Activated T-cell treated with anti-CD3 and anti-CD28 coated beads, Interleukin-2, amount 50 U/mL, for 72 hours (primary cell): Measurements from ENCODE around the gene TSPOAP1. TPM values are rescaled to one million over a fixed set of nuclear protein-coding genes. Genes with fewer than 3 reads are reported as not detected.
A peak's percentile ranks its signal among the peaks of the same experiment; 100 is the strongest.

Experiments used
- ATAC-seq, 2 donors: fragments of 150-1000 bp; cut with Tn5 transposase; replicated peaks in 1 of 2; 2 replicates each; pipeline ENCODE4 v1.10.0; 2021; ENCODE audit warnings: moderate library complexity in 2 of 2, mild to moderate bottlenecking in 1 of 2
- DNase-seq, 2 donors: peaks; one replicate each; pipeline ENCODE4 v3.0.0; 2021 to 2022; ENCODE audit warnings: mixed read lengths in 1 of 2
- H3K27ac Mint-ChIP-seq: one replicate; pipeline ENCODE4 v1.8.0; 2022; ENCODE audit warnings: mild to moderate bottlenecking, moderate library complexity, mixed read lengths
- H3K27me3 Mint-ChIP-seq: one replicate; pipeline ENCODE4 v1.8.0; 2022; ENCODE audit warnings: low read depth, mixed read lengths
- H3K36me3 Mint-ChIP-seq, 2 donors: one replicate each; pipeline ENCODE4 v1.8.0; 2022; ENCODE audit warnings: mixed read lengths in 2 of 2, mild to moderate bottlenecking in 1 of 2; ENCODE audit not compliant: insufficient read depth in 2 of 2
- H3K4me1 Mint-ChIP-seq: one replicate; pipeline ENCODE4 v1.8.0; 2022; ENCODE audit warnings: low read depth, mixed read lengths
- H3K4me3 Mint-ChIP-seq, 2 donors: one replicate each; pipeline ENCODE4 v1.8.0; 2022; ENCODE audit warnings: mild to moderate bottlenecking in 2 of 2, mixed read lengths in 2 of 2, moderate library complexity in 2 of 2
- H3K9me3 Mint-ChIP-seq, 2 donors: one replicate each; pipeline ENCODE4 v1.8.0; 2022; ENCODE audit warnings: mixed read lengths in 2 of 2
- total RNA-seq, 2 donors: library from RNA; stranded (reverse); gene quantifications; one replicate each; pipeline ENCODE4 v1.2.3, GENCODE V29; 2022

Gene TSPOAP1
- total RNA-seq, 2 donors from 2014 or later: 42.3 to 55.3 TPM

DNA sequence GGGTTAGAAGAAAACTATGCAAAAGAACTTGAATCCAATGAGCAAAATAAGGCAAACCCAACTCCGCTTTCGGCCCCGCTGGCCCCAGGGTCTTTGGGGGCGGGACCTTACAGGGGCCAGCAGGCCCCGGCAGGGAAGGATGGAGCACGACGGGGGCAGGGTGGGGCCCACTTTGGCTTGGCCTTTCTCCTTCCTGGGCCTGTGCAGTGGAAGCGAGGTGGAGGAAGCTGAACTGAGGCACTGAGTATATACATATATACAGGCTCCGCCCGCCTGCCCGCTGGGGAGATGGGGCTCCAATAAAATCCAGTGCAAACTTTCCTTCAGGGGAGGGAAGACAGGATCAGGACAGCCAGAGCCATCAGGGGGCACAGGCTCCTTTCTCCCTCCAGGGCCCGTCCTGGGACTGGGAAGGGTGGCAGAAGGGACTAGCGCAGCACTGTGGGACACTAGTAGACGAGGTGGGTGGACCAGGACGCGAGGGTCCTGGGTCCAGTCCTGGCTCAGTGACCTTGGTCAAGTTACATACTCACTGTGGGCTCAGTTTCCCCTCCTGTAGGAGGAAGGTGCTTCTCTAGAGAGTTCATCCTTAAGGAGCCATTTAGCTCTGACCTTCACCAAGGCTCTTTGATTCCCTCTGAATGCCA lies 27.0 kb downstream of the TSPOAP1 start:
- ATAC-seq (no peak), DNase-seq (no peak)
- Mint-ChIP-seq H3K27ac (no peak overlapping the region), H3K9me3 (no peaks in the 10 kb centered on the region), H3K4me1 (no peaks in the 10 kb centered on the region), H3K4me3 (no peak overlapping the region), H3K36me3 (no peaks in the 10 kb centered on the region), H3K27me3 (no peaks in the 10 kb centered on the region)

DNA sequence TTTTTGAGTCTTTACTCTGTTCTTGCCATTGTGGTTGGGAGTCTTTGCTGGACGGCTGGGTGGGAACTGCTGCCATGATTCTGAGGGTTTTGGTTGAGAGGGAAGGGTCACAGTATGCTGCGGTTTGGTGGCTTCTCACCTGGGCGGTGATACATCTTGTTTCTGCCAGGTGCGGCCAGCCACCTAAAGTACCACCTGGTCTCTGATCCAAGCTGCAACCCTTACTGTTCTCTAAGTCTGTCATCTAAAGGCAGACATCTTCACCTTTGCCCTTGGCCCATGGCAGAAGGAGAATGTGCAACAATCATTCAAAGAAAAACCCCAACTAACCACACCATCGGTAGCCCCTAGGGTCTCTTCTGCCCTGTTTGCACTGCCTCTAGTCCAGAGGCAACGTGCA lies 28.3 kb downstream of the TSPOAP1 start:
- Mint-ChIP-seq H3K4me3 (no peak overlapping the region), H3K27me3 (no peaks in the 10 kb centered on the region), H3K4me1 (no peaks in the 10 kb centered on the region), H3K9me3 (no peaks in the 10 kb centered on the region), H3K27ac (no peak overlapping the region), H3K36me3 (no peaks in the 10 kb centered on the region)
- DNase-seq (no peak), ATAC-seq (no peak)

DNA sequence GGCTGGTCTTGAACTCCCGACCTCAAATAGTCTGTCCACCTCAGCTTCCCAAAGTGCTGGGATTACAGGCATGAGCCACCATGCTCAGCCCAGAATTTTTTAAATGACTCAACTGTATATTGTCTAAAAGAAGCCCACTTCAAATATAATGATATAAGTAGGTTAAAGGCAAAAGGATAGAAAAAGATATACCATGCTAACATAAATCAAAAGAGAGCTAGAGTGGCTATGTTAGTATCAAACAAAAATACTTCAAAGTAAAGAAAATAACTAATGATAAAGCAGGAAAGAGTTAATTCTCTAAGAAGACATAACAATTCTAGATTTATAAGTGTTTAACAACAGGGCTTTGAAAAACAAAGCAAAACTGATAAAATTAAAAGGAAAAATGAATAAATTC lies 34.6 kb downstream of the TSPOAP1 start:
- no peak overlapping the region for H3K4me3 Mint-ChIP-seq
- DNase-seq: no peak
- no peaks in the 10 kb centered on the region for H3K4me1 Mint-ChIP-seq
- no peaks in the 10 kb centered on the region for H3K9me3 Mint-ChIP-seq
- no peaks in the 10 kb centered on the region for H3K36me3 Mint-ChIP-seq
- H3K27ac Mint-ChIP-seq: no peak overlapping the region
- ATAC-seq: no peak
- peaks cover 17% of the 10 kb centered on the region for H3K27me3 Mint-ChIP-seq

DNA sequence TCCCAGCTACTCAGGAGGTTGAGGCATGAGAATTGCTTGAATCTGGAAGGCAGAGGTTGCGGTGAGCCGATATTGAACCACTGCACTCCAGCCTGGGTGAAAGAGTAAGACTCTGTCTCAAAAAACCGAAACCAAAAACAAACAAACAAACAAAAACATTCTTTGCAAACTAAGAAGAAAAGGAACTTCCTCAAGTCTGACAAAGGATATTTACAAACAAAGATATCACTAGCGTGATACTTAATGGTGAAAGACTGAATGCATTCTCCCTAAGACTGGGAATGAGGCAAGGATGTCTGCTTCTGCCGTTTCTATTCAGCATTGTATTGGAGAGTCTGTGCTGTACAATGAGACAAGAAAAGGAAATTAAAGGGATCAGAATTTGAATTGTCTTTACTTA lies 37.3 kb downstream of the TSPOAP1 start:
- H3K9me3 Mint-ChIP-seq: no peaks in the 10 kb centered on the region
- H3K36me3 Mint-ChIP-seq: no peaks in the 10 kb centered on the region
- H3K4me1 Mint-ChIP-seq: no peaks in the 10 kb centered on the region
- DNase-seq (no peak), ATAC-seq (no peak)
- H3K27ac Mint-ChIP-seq: no peak overlapping the region
- H3K4me3 Mint-ChIP-seq: no peak overlapping the region
- H3K27me3 Mint-ChIP-seq: peaks cover 26% of the 10 kb centered on the region

DNA sequence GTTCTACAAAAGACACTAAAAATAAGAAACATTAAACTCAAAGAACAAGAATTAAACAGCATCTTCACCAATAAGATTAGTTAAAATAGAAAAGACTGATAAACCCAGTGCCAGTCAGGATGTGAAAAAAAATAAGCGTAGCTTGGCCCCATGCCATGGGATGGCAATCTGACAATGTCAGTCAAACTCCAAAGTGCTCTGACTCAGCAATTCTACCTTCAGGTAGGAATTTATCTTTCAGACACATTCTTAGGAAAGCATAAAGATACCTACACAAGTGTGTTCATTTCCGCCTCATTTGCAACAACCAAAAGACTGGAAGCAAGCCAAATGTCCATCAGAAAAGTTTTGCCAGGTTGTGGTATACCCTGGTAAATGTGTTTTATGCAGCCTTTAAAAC lies 38.7 kb downstream of the TSPOAP1 start:
- Mint-ChIP-seq H3K4me1 (no peaks in the 10 kb centered on the region), H3K4me3 (no peak overlapping the region), H3K36me3 (no peaks in the 10 kb centered on the region), H3K27ac (no peak overlapping the region), H3K9me3 (no peaks in the 10 kb centered on the region), H3K27me3 (peaks cover 26% of the 10 kb centered on the region)
- DNase-seq (no peak), ATAC-seq (no peak)

DNA sequence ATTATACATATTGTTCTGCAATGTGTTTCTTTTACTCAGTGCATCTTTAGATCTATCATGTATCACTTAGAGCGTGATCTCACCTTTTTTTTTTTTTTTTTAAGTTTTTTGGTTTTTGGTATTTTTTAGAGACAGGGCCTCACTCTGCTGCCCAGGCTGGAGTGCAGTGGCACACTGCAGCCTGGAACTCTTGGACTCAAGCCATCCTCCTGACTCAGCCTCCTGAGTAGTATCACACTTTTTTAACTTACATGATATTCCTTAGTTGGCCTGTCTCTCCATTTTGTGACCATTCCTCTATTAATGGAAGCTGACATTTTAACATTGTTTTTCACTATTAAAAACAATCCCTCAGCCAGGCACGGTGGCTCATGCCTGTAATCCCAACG lies 43.2 kb downstream of the TSPOAP1 start:
- H3K9me3 Mint-ChIP-seq: no peaks in the 10 kb centered on the region
- H3K36me3 Mint-ChIP-seq: no peaks in the 10 kb centered on the region
- H3K27me3 Mint-ChIP-seq: peaks cover 14% of the 10 kb centered on the region
- no peaks in the 10 kb centered on the region for H3K4me1 Mint-ChIP-seq
- peak overlapping the region; percentile 87 for H3K27ac Mint-ChIP-seq
- H3K4me3 Mint-ChIP-seq: no peak overlapping the region
- no peak for DNase-seq
- no peak for ATAC-seq

DNA sequence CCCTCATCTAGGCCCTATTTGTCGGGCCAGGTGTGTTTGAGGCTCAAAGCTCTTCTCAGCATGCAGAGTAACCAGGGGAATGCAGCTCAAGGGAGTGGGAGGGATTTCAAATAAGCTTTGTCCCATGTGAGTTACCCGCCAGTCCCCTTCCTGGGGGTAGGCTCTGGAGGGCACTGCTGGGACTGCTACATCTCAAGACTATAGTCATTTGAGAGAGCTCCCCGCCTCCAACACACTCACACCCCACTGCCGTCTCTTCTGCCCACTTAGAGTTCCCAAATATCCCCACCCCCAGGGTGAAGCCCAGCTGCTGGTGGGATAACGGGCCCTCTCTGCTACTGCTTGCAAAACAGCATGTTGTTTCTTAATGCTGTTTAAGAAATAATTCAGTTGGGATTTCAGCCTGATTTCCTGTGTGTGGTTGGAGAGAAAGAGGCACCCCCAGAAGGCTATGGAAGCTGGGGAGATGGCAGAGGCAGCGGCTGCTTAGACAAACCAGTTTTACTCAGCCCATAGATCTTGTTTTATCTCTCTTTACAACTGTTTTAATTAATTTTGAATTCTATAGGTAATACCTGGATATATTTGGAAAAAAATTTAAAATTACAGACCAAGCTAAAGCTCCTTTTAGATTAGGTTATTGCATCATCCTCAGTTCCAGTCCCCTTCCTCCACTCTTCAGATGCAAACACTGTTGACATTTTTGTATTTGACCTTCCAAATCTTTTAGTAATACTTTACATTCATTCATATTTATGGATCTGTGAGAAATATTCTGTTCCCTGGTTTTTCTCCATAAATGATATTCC lies 43.8 kb downstream of the TSPOAP1 start:
- Mint-ChIP-seq H3K36me3 (no peaks in the 10 kb centered on the region), H3K4me1 (no peaks in the 10 kb centered on the region), H3K4me3 (no peak overlapping the region), H3K27ac (peak overlapping the region; percentile 87), H3K27me3 (peaks cover 16% of the 10 kb centered on the region), H3K9me3 (no peaks in the 10 kb centered on the region)
- DNase-seq (no peak), ATAC-seq (no peak)

DNA sequence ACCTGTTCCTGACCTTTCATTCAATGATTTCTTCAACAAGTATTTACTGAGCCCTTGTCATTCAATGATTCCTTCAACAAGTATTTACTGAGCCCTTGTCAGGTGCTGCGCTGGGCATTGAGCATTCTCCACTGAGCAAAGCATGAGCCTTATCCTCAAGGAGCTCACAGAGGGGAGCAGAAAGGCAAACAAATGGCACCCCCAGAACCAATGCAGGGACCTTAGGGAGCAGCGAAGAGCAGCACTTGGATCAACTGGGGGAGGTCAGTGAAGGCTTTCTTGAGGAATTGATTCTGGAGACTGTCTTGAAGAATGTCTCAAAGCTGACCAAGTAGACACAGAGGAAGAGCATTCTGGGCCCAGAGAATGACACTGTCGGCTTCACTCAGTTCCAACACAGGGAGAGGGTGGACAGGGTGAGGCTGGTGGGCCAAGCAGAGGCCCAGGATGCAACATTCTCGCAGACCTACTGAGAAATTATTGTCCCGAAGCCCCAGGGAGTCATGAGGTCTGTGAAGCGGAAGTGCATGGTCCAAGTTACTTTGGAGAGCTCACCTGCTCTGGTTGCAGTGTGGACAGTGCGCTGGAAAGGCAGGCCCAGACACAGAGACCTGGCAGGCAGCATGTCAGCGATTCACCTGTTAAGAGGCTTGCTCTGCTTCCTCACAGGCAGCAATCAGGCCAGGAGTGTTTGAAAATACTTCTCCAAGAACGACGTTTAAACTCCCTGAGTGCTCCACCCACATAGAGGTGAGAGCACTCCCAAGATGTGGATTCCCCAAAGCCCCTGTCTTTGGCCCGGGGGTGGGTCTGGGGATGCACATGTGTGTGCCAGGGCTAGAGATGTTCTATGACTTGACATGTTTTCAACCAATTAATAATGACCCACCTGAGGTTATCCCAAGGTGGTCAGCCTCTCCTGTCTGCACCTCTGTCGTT lies 44.7 kb downstream of the TSPOAP1 start:
- Mint-ChIP-seq H3K27ac (no peak overlapping the region), H3K36me3 (no peaks in the 10 kb centered on the region)
- DNase-seq: no peak

DNA sequence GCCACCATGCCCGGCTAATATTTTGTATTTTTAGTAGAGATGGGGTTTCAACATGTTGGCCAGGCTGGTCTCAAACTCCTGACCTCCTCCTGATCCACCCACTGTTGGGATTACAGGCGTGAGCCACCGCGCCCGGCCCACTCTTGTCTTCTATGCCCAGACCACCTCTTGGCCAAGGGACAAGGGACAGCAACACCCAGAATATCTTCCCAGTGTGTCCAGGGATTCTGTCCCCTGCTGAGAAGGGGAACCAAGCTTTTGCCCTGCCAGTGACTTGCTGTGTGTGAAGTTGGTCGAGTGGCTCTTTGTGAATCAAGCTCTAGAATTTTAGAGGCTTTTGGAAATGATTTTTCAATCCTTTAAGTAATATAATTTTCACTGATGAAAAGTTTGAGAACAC lies 46.2 kb downstream of the TSPOAP1 start:
- DNase-seq (no peak), ATAC-seq (no peak)
- no peaks in the 10 kb centered on the region for H3K9me3 Mint-ChIP-seq
- H3K27ac Mint-ChIP-seq: no peak overlapping the region
- H3K4me3 Mint-ChIP-seq: no peak overlapping the region
- peaks cover 28% of the 10 kb centered on the region for H3K27me3 Mint-ChIP-seq
- no peaks in the 10 kb centered on the region for H3K4me1 Mint-ChIP-seq
- no peaks in the 10 kb centered on the region for H3K36me3 Mint-ChIP-seq

More for the DNA sequence above, 44.7 kb downstream of the TSPOAP1 start:
- Mint-ChIP-seq H3K27me3 (peaks cover 21% of the 10 kb centered on the region), H3K9me3 (no peaks in the 10 kb centered on the region), H3K4me3 (no peak overlapping the region), H3K4me1 (no peaks in the 10 kb centered on the region)
- ATAC-seq: no peak

DNA sequence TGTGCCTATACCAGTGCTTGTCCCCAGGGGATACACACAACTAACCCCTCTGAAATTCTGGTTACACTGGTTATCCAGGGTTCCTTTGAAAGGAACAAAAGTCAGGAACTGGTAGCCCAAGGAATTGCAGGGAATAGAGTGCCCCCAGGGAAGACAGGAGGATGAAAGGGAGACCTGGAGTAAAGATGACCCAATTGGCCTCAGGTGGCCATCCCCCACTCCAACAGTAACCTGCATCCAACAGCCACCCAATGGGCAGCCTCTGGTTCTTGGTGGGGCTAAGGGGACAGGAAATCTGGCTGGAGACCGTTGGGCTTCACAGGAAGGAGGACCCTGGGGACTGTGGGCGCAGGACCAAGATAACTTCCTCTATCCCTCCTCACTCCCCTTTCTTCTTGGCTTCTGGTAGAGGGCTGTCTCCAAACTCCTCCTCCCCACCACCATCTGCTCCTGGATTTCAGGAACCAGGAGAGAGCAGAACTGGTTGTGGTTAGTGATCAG lies 47.0 kb downstream of the TSPOAP1 start:
- DNase-seq (no peak), ATAC-seq (no peak)
- H3K4me1 Mint-ChIP-seq: no peaks in the 10 kb centered on the region
- no peaks in the 10 kb centered on the region for H3K36me3 Mint-ChIP-seq
- no peak overlapping the region for H3K27ac Mint-ChIP-seq
- no peak overlapping the region for H3K4me3 Mint-ChIP-seq
- H3K9me3 Mint-ChIP-seq: no peaks in the 10 kb centered on the region
- H3K27me3 Mint-ChIP-seq: peaks cover 26% of the 10 kb centered on the region

DNA sequence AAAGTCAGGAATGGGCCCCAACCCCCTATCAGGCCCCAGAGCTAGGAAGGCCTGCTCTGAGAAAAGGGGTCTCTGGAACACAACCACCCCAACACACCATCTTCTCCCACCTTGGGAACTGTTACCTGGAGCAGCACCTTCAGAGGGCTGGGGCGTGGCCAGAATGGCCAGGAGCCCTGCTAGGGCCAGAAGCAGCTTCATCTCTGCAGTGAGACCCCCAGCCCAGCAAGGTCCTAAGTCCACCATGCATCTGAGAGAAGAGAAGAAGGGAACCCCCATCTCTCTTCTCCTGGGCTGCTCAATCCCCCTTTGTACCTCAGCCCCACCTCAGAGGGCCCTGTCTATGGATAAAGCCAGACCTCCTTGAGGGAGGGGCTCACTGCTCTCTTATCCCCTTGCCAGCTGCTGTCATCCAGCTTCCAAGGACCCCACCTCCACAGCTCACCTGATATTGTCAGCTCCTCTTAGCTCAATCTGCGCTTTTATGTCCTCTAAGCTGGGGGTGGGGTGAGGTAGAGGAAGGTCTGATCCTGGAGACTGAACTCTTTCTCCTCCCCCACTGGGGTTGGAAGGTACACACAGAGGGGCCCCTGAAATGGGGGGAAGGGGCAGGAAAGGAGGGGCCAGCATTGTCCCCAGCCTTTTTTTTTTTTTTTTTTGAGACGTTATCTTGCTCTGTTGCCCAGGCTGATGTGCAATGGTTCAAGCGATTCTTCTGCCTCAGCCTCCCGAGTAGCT lies 47.9 kb downstream of the TSPOAP1 start, which contains the start of gene MPO:
Gene MPO, minus strand, starts transcription at position 456 of the 738 bp plus-strand sequence. Its CDS starts 177 bp downstream, at position 279.
- no peak for ATAC-seq

DNA sequence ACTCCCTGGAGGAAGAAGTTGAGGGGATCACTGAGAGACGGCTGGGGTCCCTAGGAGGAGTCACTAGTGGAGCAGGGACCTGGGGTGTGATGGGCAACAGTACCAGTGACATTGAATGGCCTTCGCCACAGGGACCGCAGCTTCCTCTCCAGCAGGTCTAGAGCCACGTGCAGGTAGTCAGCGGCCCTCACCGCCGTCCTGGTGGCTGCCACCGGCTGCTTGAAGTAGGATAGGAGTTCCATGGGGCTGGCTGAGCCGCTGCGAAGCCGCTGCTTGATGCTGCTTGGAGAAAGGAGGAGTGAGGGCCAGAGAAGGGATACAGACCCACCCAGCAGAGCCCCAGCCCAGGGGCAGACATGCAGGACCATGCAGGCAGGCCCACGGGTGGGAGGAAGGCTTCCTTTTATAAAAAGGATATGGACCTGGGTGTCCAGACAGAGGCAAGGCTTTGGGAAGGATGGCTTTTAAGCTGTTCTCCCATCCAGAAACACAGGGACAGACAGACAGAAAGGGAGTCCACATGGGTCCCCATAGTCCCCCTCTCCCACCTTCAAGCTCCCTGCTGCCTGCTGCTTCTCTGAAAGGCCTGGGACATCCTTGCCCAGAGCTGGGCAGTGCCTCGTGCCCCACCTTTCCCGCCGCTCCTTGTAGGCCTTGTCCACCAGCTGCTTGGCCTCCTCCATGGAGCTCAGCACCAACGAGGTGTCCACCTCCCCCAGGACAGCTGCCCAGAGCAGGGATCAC lies 48.7 kb downstream of the TSPOAP1 start:
- H3K4me1 Mint-ChIP-seq: no peaks in the 10 kb centered on the region
- H3K9me3 Mint-ChIP-seq: no peaks in the 10 kb centered on the region
- no peak overlapping the region for H3K4me3 Mint-ChIP-seq
- no peaks in the 10 kb centered on the region for H3K36me3 Mint-ChIP-seq
- no peak for ATAC-seq
- DNase-seq: no peak
- H3K27ac Mint-ChIP-seq: no peak overlapping the region
- H3K27me3 Mint-ChIP-seq: peaks cover 32% of the 10 kb centered on the region

More for the DNA sequence above, 47.9 kb downstream of the TSPOAP1 start, which contains the start of gene MPO:
- Mint-ChIP-seq H3K36me3 (no peaks in the 10 kb centered on the region), H3K4me1 (no peaks in the 10 kb centered on the region), H3K4me3 (no peak within 1 kb of the TSS), H3K27ac (no peak within 1 kb of the TSS), H3K27me3 (peaks cover 32% of the 10 kb centered on the region), H3K9me3 (no peaks in the 10 kb centered on the region)
- no peak for DNase-seq
